Lung (tissue), 12 donors: ENCODE measurements around the gene CDNF. TPM values are rescaled to one million over a fixed set of nuclear protein-coding genes. Genes with fewer than 3 reads are reported as not detected.

ENCODE experiments used
- ATAC-seq: fragments of 200-7000 bp; cut with Tn5 transposase; one replicate; pipeline ENCODE4 v1.9.1; 2020; ENCODE audit warnings: moderate number of reproducible peaks; ENCODE audit not compliant: insufficient read depth, low FRiP score
- DNase-seq, 3 donors: peaks; one replicate each; pipeline ENCODE4 v3.0.0-alpha.2; 2013 to 2017
- H3K27ac ChIP-seq, 2 donors: one replicate each; pipeline ENCODE4 v1.5.1; 2013; ENCODE audit warnings: mild to moderate bottlenecking in 2 of 2, moderate library complexity in 2 of 2, control low read depth in 1 of 2, inconsistent platforms in 1 of 2, low read depth in 1 of 2, low read length in 1 of 2
- H3K27me3 ChIP-seq, 3 donors: one replicate each; pipeline ENCODE4 v1.5.1; 2013; ENCODE audit warnings: low read length in 2 of 3; ENCODE audit not compliant: control insufficient read depth in 3 of 3, insufficient read depth in 3 of 3
- H3K36me3 ChIP-seq, 4 donors: one replicate each; pipeline ENCODE4 v1.5.1; 2013; ENCODE audit warnings: low read length in 4 of 4, mild to moderate bottlenecking in 1 of 4, moderate library complexity in 1 of 4; ENCODE audit not compliant: control insufficient read depth in 4 of 4, insufficient read depth in 4 of 4
- H3K4me1 ChIP-seq, 5 donors: one replicate each; pipeline ENCODE4 v1.5.1; 2013; ENCODE audit warnings: low read length in 5 of 5, mild to moderate bottlenecking in 2 of 5, moderate library complexity in 1 of 5; ENCODE audit not compliant: control insufficient read depth in 5 of 5, insufficient read depth in 5 of 5
- H3K4me3 ChIP-seq: one replicate; pipeline ENCODE4 v1.5.1; 2013; ENCODE audit warnings: mild to moderate bottlenecking, control low read depth, moderate library complexity
- H3K9ac ChIP-seq, 2 donors: one replicate each; pipeline ENCODE4 v1.5.1; 2013; ENCODE audit warnings: low read length in 2 of 2, control low read depth in 1 of 2; ENCODE audit not compliant: insufficient read depth in 1 of 2
- H3K9me3 ChIP-seq, 4 donors: one replicate each; pipeline ENCODE4 v1.5.1; 2013; ENCODE audit warnings: low read length in 3 of 4, mild to moderate bottlenecking in 1 of 4, moderate library complexity in 1 of 4; ENCODE audit not compliant: control insufficient read depth in 4 of 4, insufficient read depth in 3 of 4
- WGBS, 2 donors: extraction: QIAGEN DNeasy Blood & Tissue Kit; methylation state at CpG; one replicate each; pipeline ENCODE4 v1.1.7; 2013; 5-methylcytosine and 5-hydroxymethylcytosine counted together
- polyA plus RNA-seq, 2 donors: library from polyadenylated mRNA; stranded (reverse); fragments of 200-250 nt; gene quantifications; one replicate each; pipeline ENCODE4 v1.2.1, GENCODE V29; 2013
- total RNA-seq, 2 donors: library from RNA; depleted of rRNA in 1 of 2; stranded (reverse); fragments of >200 nt in 1 of 2; gene quantifications; one replicate each; pipeline ENCODE4 v1.2.1, GENCODE V29; 2014 to 2021
- TF ChIP-seq, protein P1 (sequence below): IDR thresholded peaks from 2 replicates; pipeline ENCODE4 v1.5.1; 2012; ENCODE audit warnings: mild to moderate bottlenecking; ENCODE audit errors: control extremely low read depth, extremely low read depth
- donor health status: control.
- donor health status: control.
- donor health status: Bipolar disorder and iron deficiency.
- donor health status: healthy.
- donor health status: DM: yes; HTN: yes; CAD: no.

CDNF gene
- total and polyA plus RNA-seq, 4 donors: 0.60 to 3.1 (median 1.9) TPM

DNA sequence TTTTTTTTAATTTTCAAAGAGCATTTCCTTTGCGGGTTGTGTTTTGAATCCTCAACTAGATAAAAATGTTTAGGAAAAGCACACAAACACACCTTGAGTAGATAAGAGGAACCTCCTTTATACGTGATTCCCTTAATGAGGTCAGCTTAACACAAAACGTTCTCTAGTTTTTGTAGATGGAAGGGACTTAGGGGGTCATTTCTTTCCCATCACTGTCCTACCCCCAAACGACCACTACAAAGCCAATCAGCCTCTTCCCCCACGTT is 42.0 kb upstream of the CDNF start:
- Histone ChIP-seq H3K4me3 (no peak overlapping the region), H3K27ac (no peak overlapping the region), H3K9ac (peak overlapping the region in 1 of 2 donors; percentile 71), H3K36me3 (no peaks in the 10 kb centered on the region), H3K9me3 (no peaks in the 10 kb centered on the region), H3K27me3 (no peaks in the 10 kb centered on the region), H3K4me1 (peaks cover 0 to 28% (median 5%) of the 10 kb centered on the region in 5 donors)
- DNase-seq: no peak
- 3 to 6% methylated on average over 5 of the region's 5 CpGs for WGBS, 2 donors
- no peak for ATAC-seq
- TF ChIP-seq, protein P1, sequence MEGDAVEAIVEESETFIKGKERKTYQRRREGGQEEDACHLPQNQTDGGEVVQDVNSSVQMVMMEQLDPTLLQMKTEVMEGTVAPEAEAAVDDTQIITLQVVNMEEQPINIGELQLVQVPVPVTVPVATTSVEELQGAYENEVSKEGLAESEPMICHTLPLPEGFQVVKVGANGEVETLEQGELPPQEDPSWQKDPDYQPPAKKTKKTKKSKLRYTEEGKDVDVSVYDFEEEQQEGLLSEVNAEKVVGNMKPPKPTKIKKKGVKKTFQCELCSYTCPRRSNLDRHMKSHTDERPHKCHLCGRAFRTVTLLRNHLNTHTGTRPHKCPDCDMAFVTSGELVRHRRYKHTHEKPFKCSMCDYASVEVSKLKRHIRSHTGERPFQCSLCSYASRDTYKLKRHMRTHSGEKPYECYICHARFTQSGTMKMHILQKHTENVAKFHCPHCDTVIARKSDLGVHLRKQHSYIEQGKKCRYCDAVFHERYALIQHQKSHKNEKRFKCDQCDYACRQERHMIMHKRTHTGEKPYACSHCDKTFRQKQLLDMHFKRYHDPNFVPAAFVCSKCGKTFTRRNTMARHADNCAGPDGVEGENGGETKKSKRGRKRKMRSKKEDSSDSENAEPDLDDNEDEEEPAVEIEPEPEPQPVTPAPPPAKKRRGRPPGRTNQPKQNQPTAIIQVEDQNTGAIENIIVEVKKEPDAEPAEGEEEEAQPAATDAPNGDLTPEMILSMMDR: no peak

DNA sequence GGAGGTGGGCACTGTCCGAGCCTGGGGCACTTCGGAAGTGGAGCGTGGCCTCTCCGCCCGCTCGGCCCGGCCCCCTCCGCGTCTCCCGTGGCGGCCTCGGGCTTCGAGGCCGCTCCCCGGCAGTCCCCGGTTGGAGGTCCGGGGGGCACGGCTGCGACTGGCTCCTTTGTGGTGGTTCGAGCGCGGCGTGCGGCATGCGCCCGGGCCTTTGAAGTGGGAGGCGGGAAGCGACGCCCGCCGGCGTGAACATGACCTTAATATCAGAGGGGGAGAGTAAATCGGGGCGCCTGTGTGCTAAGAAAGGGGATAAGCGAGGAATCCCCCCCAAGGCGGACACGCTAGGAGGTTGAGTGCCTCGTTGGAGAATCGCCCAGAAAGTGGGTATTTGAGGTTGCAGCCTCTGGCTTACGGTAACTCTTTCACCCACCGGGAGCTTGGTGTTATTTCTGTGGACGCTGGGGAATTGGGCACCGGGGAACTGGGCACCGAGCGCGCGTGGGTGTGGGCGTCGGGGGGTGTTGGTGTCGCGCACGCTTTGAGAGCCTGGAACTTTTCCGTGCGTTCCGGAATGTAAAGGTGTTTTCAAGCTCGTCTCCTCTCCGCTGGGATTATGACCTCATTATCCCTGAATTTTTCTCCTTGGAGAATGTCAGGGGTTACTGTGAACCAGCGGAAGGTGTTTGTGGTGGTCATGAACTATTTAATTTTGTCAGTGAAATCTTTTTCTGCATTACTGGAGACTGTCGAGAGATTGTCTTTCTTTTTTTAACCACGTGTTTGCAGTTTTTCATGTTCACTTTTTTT is 41.5 kb upstream of the CDNF start:
- peak overlapping the region; percentile 86 to 99 for H3K27ac ChIP-seq
- H3K4me1 ChIP-seq: peaks cover 0 to 28% (median 5%) of the 10 kb centered on the region in 5 donors
- DNase-seq (peak; percentile 53 to 64 (median 60)), ATAC-seq (no peak)
- WGBS, 2 donors: 0 to 1% methylated on average over 58 to 60 of the region's 60 CpGs
- peak overlapping the region; percentile 97 for H3K4me3 ChIP-seq
- H3K36me3 ChIP-seq: no peaks in the 10 kb centered on the region
- no peaks in the 10 kb centered on the region for H3K27me3 ChIP-seq
- no peaks in the 10 kb centered on the region for H3K9me3 ChIP-seq
- TF ChIP-seq, protein P1: no peak
- peak overlapping the region; percentile 52 to 71 for H3K9ac ChIP-seq

DNA sequence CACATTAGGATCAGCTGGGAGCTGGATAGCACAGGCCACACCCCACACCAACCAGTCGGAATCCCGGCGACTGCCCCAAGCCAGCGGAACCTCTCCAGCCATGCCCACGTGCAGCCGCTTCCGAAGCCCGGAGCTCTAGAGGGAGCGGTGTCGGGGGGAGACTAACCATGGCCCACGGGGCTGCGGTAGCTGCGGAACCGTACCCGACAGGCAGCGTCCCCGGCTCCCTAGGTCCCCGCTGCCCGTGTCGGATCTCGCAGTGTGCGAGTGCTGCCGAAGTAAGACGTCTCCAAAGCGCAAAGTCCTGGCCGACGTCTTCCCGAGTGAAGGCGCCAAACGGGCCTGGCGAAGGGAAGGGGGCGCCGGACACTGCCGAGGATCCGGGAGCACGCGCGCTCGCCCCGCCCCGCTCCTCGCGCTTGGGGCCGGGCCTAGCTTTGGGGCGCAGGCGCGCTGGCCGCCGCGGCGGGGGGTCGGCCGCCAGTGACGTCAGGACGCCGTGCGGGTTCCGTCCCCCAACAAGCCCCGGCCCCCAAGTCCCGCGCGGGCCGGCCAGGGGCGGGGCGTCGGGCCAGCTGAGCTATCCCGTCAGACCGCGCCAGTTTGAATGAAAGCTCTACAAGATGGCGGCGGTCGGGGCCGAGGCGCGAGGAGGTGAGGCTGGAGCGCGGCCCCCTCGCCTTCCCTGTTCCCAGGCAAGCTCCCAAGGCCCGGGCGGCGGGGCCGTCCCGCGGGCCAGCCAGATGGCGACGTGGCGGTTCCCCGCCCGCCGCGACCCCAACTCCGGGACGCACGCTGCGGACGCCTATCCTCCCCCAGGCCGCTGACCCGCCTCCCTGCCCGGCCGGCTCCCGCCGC is 40.7 kb upstream of the CDNF start, which contains the start of gene SUV39H2:
SUV39H2 (plus strand) TSS at position 601 of the 858 bp plus-strand sequence; CDS start at position 624, 23 bp downstream.
- Histone ChIP-seq H3K27me3 (no peaks in the 10 kb centered on the region), H3K9me3 (no peaks in the 10 kb centered on the region), H3K4me1 (peaks cover 0 to 28% (median 5%) of the 10 kb centered on the region in 5 donors), H3K9ac (peak within 1 kb of the TSS; percentile 52 to 84), H3K36me3 (no peaks in the 10 kb centered on the region), H3K27ac (peak within 1 kb of the TSS; percentile 90 to 99), H3K4me3 (peak within 1 kb of the TSS; percentile 97)
- TF ChIP-seq, protein P1: peak; percentile 8
- ATAC-seq (peak; percentile 95), DNase-seq (peak; percentile 97 to 99 (median 98))
- WGBS, 2 donors: 0% methylated on average over 77 to 102 of the region's 102 CpGs
